ENCODE results near the gene CAD.

Gene CAD

DNA sequence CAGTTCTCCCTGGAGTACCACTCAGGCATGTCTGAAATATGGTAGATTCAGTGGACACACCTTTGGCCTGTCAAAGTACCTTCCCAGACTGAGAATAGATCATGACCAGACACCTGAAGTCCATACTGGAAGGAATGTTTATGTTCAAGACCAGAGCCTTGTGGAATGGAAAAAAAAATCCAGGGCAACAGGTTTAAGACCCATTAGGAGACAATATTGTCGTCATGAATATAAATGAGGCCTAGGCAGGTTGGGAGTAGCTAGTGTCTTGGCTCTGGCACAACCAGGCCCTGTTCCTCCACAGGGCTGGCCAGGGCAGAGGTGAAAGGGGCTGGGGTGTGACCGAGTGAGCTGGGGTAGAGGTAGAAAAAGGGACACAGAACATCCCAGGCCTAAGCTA, 18.5 kb upstream of the CAD start:
- no peak for DNase-seq

DNA sequence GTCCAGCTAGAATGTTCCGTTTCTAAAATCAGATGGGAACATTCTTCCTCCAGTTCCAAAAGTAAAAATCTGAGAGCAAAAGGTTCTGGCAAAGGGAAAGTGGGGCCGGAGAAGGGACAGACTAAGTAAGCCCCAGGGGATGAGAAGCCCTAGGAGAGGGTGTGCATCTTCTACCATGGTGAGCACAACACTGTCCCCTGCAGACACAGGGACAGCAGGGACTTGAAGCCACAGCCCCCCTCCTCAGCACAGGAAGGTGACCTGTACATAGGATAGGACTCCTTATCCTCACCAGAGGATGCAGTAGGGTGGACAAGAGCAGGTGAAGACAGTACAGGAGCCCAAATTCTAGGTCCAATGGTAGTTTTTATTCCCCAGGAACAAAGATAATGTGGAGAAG, 17.9 kb upstream of the CAD start:
- no peak for DNase-seq

DNA sequence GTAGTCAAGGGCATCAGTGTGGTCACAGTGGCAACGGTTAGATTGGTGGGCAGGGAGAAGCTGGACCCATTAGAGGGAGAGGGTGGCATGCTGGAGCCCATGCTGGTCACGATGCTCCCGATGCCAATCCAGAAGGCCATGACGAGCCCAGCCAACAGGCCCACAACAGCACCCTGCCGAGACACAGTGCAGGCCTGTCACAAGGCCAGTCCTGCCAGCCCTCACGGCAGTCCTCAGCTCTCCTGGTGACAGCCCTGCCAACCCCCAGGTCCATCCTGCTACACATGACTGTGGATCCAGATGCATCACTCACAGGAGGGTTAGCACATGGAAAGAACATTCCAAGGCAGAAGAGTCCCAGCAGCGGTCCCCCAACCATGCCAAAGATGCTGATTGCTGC, 15.5 kb upstream of the CAD start:
- no peak for DNase-seq

DNA sequence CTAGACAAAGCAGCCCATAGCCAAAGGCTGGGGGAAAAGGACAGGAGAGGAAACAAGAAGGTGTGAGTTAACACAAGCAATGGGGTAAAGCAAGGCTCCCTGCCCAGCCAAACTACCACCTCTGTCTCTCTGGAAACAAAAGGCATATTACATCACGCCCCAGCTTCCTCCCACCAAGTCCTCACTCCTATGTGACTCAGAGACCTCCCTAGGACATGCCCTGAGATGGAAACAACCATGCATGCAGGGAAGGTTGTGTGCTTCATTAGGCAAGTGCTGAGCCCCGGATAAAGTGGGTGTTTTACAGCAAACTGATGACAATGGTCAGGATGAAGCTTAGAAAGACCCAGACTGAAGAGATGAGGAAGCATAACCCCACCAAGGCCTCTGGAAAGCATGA, 14.3 kb upstream of the CAD start:
- DNase-seq: no peak

DNA sequence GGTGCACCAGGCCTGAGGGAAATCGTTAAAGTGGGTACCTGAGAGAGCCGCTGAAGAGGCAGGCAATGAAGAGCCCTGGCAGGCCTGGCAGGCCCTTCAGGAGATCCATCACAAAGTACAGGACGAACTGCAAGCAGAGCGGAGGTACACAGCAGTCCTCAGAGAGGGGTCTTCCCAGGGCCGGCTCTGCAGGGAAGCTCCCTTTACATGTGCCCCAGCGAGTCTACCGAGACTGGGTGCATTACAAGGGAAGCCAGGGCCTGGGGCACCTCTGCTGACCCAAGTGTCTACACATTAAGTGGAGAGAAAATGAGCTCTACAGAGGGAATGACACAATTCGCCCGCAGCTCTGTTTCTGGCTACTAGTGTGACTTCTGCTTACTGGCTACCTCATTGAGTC, 13.4 kb upstream of the CAD start:
- DNase-seq: no peak

DNA sequence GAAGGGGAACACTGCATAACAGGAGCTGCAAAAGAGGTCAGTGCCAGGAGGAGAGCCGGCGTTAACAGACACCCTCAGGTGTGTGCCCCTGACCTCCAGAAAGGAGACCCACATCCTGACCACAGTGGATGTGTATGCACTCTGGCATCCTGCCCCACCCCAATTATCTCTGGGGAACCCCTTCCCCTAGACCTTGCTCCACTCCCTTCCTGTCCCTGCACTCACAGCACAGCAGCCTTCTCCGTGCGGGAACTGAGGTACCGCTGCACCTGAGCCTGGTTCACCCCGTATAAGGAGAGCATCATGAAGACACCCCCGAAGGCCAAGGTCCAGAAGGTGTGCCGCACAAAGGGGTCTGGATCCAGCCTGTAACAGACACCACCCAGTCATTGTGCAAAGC, 12.6 kb upstream of the CAD start:
- no peak for DNase-seq

GRCh38 chr2:27205206-27205605, 12.0 kb upstream of the CAD start:
- DNase-seq: no peak

DNA sequence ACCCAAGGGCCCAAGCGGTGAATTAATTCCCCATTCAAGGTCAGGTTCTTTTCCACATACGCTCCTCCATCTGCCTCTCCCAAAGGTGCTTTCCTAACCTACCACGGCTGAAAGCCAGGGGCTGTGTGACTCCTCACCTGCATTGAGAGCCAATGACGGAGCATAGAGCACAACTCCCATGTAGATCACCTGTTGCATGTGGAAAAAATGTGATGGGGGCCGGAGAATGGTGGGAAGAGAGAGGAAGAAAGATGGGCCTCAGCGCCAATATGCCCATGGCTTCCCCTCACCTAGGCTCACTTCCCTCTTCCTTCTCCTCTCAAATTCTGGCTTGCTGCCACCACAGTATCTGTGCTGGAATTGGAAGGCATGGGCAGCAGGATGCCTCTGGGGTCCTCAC, 10.8 kb upstream of the CAD start:
- DNase-seq: no peak

- DNase-seq: no peak
Observed at GRCh38 chr2:27208486-27209050, 8.6 kb upstream of the CAD start.

DNA sequence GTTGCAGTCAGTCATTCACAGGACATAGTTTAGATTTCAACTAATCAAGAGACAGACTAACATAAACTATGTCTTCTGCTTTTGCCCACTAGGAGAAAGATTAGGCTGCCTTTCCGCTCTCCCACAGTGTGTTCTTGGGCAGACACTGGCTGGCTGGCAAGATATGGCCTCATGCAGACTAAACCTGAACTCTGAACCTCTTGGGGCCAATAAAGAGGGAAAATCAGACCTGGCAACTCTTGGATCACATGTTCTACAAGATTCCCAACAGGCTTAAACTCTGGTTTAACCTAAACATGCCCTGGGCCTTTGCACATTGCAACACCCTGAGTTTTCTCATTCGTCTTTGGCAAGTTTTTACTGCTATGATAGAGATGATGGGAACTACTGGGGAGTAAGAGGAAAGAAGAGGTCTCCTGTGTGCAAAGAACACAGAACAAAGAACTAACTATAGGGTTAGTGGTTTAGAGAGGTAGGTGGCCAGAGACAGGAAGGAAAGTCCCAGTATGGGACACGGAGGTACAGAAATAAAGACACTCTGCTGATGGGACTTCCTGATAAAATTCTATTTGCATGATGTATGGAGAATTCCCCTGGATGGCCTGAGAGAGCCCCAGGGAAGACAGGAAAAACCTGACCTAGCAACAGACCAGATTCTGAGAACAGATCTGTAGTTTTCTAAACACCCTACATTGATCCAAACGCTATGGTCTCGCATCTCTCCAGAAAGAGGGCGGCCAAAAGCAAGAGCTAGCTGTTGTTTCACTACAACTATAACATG, 7.4 kb upstream of the CAD start:
- no peak for DNase-seq

DNA sequence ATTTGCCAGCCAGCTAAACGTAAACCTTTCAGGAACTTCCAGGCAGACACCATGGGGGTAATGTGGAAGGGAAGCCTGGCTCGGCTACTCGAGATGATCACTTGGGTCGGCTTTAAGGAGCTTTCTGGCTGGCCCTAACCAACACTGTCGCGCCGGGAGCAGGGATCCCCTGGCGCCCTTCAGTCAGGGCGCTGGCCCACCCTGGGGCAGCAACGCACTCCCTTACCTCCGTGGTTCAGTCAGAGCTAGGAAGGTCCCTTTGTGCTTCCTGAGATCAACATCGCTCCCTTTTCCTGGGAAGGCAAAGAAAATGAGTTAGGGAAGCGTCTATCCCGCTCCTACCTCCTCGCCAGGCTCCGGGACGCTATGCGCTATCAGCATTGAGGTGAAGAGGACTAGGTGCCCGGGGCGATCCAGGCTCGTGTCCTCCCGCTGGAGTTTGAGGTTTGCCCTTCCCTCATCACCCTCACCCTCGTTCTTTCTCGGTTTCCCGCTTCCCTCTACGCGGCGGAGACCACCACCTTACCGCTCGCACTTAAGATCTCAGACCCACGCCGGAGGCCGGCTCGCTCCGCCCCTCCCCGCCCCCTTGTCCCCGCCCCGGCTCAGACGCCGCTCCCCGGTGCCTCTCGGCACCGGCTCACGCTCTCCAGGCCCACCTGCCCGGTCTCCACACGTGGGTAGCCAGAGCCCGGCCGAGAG, 5.8 kb upstream of the CAD start:
- no peak for DNase-seq

DNA sequence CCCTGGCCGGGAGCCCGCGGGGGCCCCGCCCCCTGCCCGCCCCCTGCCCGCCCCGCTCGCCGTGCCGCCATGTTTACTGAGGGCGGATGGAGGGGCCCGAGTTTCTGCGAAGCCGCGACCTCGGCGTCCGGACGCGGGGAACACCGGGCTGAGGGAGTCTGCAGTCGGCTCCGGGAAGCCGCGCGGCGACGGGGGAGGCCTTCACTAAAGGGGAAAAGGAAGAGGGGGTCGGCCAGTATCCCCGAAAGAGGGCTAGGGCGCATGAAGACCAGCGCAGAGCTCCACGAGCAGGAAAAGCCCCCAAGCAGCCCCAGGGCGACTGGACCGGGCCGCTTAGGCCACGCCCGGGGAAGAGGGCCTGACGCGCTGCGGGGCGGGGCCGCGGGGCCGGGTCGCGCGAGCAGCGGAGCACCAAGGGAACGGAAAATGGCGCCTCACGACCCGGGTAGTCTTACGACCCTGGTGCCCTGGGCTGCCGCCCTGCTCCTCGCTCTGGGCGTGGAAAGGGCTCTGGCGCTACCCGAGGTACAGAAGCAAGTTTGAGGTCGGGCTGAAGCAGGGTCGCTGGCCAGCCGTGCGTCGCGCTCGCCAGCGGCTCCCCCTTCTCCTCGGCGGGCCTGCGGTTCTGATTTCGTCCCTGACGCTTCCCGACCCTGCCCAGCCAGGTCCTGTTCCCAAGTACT, 5.1 kb upstream of the CAD start, which contains the start of the genes ATRAID and SLC5A6:
ATRAID (plus strand) TSS at position 99 of the 683 bp plus-strand sequence; CDS start at position 427, 328 bp downstream.
SLC5A6 (minus strand) TSS at position 326 of the 683 bp plus-strand sequence. CDS start 4,618 bp downstream, outside the sequence.
- DNase-seq: peak; percentile 85

GRCh38 chr2:27212626-27213471, 4.3 kb upstream of the CAD start:
- peak; percentile 59 for DNase-seq

- DNase-seq: peak; percentile 85
Observed at GRCh38 chr2:27214941-27215340, 2.2 kb upstream of the CAD start.

GRCh38 chr2:27216416-27217137, 592 bp upstream of the CAD start:
- no peak for DNase-seq

- DNase-seq: no peak
Observed at GRCh38 chr2:27218614-27219013, 1.4 kb downstream of the CAD start.

GRCh38 chr2:27219091-27219490, 1.9 kb downstream of the CAD start:
- DNase-seq: no peak

DNA sequence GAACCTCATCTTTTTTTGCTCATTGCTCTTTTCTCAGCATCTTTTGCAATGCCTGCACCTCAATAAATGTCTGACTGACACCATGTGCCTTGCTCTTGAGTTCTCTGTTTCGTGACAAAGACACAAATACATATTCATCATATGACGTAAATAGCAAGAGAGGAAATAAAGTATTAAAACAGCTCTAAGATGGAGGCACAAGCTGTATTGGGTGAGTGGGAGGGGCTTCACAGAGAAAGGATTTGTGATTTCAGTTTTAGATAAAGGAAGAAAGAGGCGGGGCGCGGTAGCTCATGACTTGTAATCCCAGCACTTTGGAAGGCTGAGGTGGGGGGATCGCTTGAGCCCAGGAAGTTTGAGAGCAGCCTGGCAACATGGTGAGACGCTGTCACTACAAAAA, 2.9 kb downstream of the CAD start:
- no peak for DNase-seq

DNA sequence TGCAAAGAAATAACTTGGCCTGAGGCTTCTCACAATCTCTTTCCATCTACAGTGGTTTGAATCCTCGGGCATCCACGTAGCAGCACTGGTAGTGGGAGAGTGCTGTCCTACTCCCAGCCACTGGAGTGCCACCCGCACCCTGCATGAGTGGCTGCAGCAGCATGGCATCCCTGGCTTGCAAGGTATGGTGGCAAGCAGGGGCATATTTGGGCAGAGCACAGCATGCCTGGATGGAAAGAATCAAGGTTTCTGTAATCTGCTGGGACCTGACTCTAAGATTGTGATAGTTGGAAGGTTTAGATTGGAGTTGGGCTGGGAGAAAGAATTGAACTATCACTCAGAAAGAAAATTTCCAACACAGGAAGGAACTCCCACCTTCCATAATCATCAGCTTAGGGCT, 4.0 kb downstream of the CAD start:
- no peak for DNase-seq

- no peak for DNase-seq
Observed at GRCh38 chr2:27222407-27222806, 5.2 kb downstream of the CAD start.

- DNase-seq: no peak
Observed at GRCh38 chr2:27223416-27223815, 6.2 kb downstream of the CAD start.

GRCh38 chr2:27225526-27225925, 8.4 kb downstream of the CAD start:
- no peak for DNase-seq
